ENCODE results near the gene NUDC.
"Not testable (repeated sequence)": the region's sequence is repeated elsewhere in the genome, so short reads cannot be mapped to it uniquely, and the experiment has no call there.

DNA sequence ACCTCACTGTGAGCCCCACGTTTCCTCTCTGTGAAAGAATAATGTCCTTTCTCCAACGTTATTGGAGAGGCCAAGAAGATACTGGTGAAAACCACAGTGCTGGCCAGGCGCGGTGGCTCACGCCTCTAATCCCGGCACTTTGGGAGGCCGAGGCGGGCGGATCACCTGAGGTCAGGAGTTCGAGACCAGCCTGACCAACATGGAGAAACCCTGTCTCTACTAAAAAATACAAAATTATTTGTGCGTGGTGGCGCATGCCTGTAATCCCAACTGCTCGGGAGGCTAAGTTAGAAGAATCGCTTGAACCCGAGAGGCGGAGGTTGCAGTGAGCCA, 27.1 kb downstream of the NUDC start:
- TF ChIP-seq, protein P1, sequence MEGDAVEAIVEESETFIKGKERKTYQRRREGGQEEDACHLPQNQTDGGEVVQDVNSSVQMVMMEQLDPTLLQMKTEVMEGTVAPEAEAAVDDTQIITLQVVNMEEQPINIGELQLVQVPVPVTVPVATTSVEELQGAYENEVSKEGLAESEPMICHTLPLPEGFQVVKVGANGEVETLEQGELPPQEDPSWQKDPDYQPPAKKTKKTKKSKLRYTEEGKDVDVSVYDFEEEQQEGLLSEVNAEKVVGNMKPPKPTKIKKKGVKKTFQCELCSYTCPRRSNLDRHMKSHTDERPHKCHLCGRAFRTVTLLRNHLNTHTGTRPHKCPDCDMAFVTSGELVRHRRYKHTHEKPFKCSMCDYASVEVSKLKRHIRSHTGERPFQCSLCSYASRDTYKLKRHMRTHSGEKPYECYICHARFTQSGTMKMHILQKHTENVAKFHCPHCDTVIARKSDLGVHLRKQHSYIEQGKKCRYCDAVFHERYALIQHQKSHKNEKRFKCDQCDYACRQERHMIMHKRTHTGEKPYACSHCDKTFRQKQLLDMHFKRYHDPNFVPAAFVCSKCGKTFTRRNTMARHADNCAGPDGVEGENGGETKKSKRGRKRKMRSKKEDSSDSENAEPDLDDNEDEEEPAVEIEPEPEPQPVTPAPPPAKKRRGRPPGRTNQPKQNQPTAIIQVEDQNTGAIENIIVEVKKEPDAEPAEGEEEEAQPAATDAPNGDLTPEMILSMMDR (IDR thresholded peaks at IDR 0.05): not testable (repeated sequence)
- not testable (repeated sequence) for TF ChIP-seq REST (IDR thresholded peaks at IDR 0.05; ENCODE audit: insufficient read depth in 1 of 2, low read depth in 2 of 2, low read length in 1 of 2); POLR2AphosphoS5 (IDR thresholded peaks at IDR 0.05; ENCODE audit: low read depth, low read length); SIN3A (IDR thresholded peaks at IDR 0.05; ENCODE audit: borderline replicate concordance, insufficient read depth, low read depth, low read length); TCF7L2 (IDR thresholded peaks at IDR 0.05; ENCODE audit: low read depth, low read length)

All from Panc1 (cell line).